ENCODE data around the gene SPOUT1.

DNA sequence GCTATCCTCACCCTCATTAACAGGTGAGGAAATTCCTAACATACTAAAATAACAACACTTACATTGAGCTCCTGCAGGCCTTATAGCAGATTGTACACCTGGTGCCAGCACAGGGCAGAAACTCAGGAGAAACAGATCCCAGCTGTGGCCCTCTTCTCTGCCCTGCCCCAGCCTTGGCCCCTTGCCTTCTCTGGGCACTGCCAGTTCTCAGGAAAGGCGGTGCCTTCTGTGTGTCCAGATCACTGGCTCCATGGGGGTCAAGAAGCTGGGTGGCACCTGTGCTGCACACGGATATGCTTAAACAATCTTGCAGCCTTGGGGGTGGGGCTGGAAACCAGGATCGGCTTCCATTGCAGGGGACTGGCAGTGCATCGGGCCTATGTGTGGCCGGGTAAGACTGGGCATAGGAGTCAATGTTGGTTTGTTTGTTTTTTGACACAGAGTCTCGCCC is 32.8 kb upstream of the SPOUT1 start:
- TF ChIP-seq, protein P1, sequence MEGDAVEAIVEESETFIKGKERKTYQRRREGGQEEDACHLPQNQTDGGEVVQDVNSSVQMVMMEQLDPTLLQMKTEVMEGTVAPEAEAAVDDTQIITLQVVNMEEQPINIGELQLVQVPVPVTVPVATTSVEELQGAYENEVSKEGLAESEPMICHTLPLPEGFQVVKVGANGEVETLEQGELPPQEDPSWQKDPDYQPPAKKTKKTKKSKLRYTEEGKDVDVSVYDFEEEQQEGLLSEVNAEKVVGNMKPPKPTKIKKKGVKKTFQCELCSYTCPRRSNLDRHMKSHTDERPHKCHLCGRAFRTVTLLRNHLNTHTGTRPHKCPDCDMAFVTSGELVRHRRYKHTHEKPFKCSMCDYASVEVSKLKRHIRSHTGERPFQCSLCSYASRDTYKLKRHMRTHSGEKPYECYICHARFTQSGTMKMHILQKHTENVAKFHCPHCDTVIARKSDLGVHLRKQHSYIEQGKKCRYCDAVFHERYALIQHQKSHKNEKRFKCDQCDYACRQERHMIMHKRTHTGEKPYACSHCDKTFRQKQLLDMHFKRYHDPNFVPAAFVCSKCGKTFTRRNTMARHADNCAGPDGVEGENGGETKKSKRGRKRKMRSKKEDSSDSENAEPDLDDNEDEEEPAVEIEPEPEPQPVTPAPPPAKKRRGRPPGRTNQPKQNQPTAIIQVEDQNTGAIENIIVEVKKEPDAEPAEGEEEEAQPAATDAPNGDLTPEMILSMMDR (conservative IDR thresholded peaks at IDR 0.05; ENCODE audit: low read length): no peak
- TF ChIP-seq EZH2phosphoT487 (IDR thresholded peaks at IDR 0.05; ENCODE audit: borderline replicate concordance): no peak
